ENCODE data around the gene DICER1.

DNA sequence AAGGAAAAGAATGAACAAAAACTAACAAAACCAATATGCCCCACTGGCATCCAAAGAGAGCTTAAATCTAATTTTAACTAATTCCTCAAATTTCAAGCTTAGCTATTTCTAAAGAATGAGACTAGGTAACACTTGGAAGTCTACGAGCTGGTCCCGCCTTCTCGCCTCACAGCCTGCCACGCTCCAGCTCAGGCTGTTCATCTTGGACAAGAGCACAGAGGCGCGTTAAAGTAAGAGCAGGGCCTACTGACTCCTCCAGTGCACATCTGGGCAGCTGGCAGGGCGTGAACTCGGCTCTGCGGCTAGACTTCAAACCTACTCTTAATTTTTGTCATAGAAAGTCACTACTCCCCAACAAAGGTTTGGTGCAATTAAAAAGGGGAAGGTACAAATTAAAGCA, 64.6 kb downstream of the DICER1 start:
- TF ChIP-seq, protein P1, sequence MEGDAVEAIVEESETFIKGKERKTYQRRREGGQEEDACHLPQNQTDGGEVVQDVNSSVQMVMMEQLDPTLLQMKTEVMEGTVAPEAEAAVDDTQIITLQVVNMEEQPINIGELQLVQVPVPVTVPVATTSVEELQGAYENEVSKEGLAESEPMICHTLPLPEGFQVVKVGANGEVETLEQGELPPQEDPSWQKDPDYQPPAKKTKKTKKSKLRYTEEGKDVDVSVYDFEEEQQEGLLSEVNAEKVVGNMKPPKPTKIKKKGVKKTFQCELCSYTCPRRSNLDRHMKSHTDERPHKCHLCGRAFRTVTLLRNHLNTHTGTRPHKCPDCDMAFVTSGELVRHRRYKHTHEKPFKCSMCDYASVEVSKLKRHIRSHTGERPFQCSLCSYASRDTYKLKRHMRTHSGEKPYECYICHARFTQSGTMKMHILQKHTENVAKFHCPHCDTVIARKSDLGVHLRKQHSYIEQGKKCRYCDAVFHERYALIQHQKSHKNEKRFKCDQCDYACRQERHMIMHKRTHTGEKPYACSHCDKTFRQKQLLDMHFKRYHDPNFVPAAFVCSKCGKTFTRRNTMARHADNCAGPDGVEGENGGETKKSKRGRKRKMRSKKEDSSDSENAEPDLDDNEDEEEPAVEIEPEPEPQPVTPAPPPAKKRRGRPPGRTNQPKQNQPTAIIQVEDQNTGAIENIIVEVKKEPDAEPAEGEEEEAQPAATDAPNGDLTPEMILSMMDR (IDR thresholded peaks at IDR 0.05): no peak
- no peak for TF ChIP-seq POLR2A (IDR thresholded peaks at IDR 0.05)
